Liver (tissue), 3 donors: ENCODE results near the gene ADAMTS16.

Source experiments
- ATF3 ChIP-seq: IDR thresholded peaks from 2 replicates; pipeline ENCODE4 v1.6.1; 2016; ENCODE audit warnings: antibody characterized with exemption
- CTCF ChIP-seq: fragments of 150-350 bp; IDR thresholded peaks from 2 replicates; pipeline ENCODE4 v1.5.1; 2017; ENCODE audit warnings: improper control_type of control experiment, low read depth, low read length; ENCODE audit not compliant: missing input control
- EGR1 ChIP-seq, 2 donors: IDR thresholded peaks; 2 replicates each; pipeline ENCODE4 v1.6.1; 2016 to 2018; ENCODE audit warnings: antibody characterized with exemption in 2 of 2, low read depth in 2 of 2
- FOXA1 ChIP-seq: IDR thresholded peaks from 2 replicates; pipeline ENCODE4 v1.6.1; 2016; ENCODE audit warnings: antibody characterized with exemption
- GABPA ChIP-seq, 2 donors: IDR thresholded peaks in 1 of 2; conservative IDR thresholded peaks in 1 of 2; 2 replicates each; pipeline ENCODE4 v1.6.1; 2016; ENCODE audit warnings: antibody characterized with exemption in 2 of 2, mild to moderate bottlenecking in 1 of 2, moderate library complexity in 1 of 2
- JUND ChIP-seq, 2 donors: IDR thresholded peaks; 2 replicates each; pipeline ENCODE4 v1.6.1; 2016; ENCODE audit warnings: antibody characterized with exemption in 2 of 2
- NR2F2 ChIP-seq: IDR thresholded peaks from 2 replicates; pipeline ENCODE4 v1.6.1; 2016; ENCODE audit warnings: antibody characterized with exemption
- RAD21 ChIP-seq, 2 donors: IDR thresholded peaks; 2 replicates each; pipeline ENCODE4 v1.6.1; 2016; ENCODE audit warnings: antibody characterized with exemption in 2 of 2, mild to moderate bottlenecking in 2 of 2
- RXRA ChIP-seq, 2 donors: IDR thresholded peaks; 2 replicates each; pipeline ENCODE4 v1.6.1; 2017 to 2018; ENCODE audit warnings: antibody characterized with exemption in 2 of 2, mild to moderate bottlenecking in 1 of 2
- SP1 ChIP-seq: IDR thresholded peaks from 2 replicates; pipeline ENCODE4 v1.6.1; 2018; ENCODE audit warnings: antibody characterized with exemption, mild to moderate bottlenecking
- TAF1 ChIP-seq: conservative IDR thresholded peaks from 2 replicates; pipeline ENCODE4 v1.6.1; 2016; ENCODE audit warnings: antibody characterized with exemption, mild to moderate bottlenecking
- YY1 ChIP-seq: IDR thresholded peaks from 2 replicates; pipeline ENCODE4 v1.6.1; 2016; ENCODE audit warnings: antibody characterized with exemption, mild to moderate bottlenecking
- TF ChIP-seq, protein P1 (sequence below): IDR thresholded peaks from 2 replicates; pipeline ENCODE4 v1.6.1; 2016; ENCODE audit warnings: antibody characterized with exemption
- TF ChIP-seq, protein P2 (sequence below): IDR thresholded peaks from 2 replicates; pipeline ENCODE4 v1.6.1; 2016; ENCODE audit warnings: antibody characterized with exemption, mild to moderate bottlenecking
- donor health status: healthy.
- donor health status: healthy.

DNA sequence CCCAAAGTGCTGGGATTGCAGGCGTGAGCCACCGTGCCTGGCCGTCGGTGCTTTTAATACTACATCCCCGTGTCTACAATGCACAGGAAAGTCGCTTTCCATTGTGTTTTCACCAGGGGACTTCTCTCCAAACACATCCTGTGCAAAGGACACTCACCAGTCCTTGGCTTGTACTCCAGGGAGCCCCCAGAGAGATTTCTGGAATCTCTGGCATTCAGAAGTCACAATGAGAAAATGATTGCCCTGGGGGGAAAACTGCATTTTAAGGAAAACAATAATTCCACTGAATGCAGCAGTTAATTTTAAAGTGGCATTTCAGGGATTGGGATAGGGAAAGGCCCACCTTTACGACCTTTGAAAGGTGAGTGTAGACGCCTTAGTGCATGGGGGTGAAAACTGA, 112.0 kb downstream of the ADAMTS16 start:
- TF ChIP-seq CTCF (no peak), SP1 (no peak), GABPA (IDR thresholded peaks at IDR 0.05 in 1 of 2, conservative IDR thresholded peaks at IDR 0.05 in 1 of 2) (no peak), TAF1 (no peak), RAD21 (IDR thresholded peaks at IDR 0.05) (no peak), JUND (IDR thresholded peaks at IDR 0.05) (no peak), EGR1 (IDR thresholded peaks at IDR 0.05; ENCODE audit: low read depth in 2 of 2) (no peak), YY1 (no peak), NR2F2 (no peak), ATF3 (no peak), FOXA1 (no peak), RXRA (IDR thresholded peaks at IDR 0.05) (no peak)
- TF ChIP-seq, protein P1, sequence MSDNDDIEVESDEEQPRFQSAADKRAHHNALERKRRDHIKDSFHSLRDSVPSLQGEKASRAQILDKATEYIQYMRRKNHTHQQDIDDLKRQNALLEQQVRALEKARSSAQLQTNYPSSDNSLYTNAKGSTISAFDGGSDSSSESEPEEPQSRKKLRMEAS: no peak
- TF ChIP-seq, protein P2, sequence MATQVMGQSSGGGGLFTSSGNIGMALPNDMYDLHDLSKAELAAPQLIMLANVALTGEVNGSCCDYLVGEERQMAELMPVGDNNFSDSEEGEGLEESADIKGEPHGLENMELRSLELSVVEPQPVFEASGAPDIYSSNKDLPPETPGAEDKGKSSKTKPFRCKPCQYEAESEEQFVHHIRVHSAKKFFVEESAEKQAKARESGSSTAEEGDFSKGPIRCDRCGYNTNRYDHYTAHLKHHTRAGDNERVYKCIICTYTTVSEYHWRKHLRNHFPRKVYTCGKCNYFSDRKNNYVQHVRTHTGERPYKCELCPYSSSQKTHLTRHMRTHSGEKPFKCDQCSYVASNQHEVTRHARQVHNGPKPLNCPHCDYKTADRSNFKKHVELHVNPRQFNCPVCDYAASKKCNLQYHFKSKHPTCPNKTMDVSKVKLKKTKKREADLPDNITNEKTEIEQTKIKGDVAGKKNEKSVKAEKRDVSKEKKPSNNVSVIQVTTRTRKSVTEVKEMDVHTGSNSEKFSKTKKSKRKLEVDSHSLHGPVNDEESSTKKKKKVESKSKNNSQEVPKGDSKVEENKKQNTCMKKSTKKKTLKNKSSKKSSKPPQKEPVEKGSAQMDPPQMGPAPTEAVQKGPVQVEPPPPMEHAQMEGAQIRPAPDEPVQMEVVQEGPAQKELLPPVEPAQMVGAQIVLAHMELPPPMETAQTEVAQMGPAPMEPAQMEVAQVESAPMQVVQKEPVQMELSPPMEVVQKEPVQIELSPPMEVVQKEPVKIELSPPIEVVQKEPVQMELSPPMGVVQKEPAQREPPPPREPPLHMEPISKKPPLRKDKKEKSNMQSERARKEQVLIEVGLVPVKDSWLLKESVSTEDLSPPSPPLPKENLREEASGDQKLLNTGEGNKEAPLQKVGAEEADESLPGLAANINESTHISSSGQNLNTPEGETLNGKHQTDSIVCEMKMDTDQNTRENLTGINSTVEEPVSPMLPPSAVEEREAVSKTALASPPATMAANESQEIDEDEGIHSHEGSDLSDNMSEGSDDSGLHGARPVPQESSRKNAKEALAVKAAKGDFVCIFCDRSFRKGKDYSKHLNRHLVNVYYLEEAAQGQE: no peak
